Stimulated activated CD8-positive, alpha-beta memory T cell treated with anti-CD3 and anti-CD28 coated beads, Interleukin-7, amount 100 ng/mL, for 24 hours (primary cell): ENCODE results near the gene MAP7D2.
A peak's percentile ranks its signal among the peaks of the same experiment; 100 is the strongest.
"Not testable (repeated sequence)": the region's sequence is repeated elsewhere in the genome, so short reads cannot be mapped to it uniquely, and the experiment has no call there.

Experiments used
- DNase-seq: peaks from one replicate; pipeline ENCODE4 v3.0.0-alpha.2; 2020; ENCODE audit warnings: low read depth

MAP7D2 gene

DNA sequence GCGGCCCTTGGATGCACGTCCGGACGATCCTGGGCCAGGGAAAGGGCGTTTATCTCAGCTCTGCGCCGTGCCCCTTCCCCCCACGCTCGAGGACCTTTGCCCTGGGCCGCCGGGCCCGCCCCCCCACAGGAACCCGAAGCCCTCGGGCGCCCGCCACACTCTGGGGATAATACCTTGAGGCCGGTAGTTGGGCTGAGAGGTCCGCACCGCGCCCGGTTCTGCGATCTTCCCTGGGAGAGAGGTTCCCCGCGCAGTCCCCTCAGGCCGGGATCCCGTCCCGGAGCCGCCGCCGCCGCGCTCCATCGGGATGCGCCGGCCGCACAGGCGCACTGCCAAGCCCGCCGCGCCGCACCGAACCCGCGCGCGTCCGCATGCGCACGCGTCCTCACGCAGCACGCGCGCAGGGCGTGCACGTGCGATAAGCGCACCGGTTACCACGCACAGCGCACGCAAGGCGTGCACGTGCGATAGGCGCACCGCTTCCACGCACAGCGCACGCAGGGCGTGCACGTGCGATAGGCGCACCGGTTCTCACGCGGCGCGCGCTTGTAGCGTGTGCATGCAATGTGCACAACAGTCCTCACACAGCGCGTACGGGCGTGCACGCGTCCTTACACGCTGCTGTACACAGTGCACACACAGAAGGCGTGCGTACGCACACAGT is at the start of gene MAP7D2:
Gene MAP7D2 (minus strand): TSS at position 331 of the 664 bp plus-strand sequence. CDS start 28 bp downstream, at position 303.
- DNase-seq = no peak

DNA sequence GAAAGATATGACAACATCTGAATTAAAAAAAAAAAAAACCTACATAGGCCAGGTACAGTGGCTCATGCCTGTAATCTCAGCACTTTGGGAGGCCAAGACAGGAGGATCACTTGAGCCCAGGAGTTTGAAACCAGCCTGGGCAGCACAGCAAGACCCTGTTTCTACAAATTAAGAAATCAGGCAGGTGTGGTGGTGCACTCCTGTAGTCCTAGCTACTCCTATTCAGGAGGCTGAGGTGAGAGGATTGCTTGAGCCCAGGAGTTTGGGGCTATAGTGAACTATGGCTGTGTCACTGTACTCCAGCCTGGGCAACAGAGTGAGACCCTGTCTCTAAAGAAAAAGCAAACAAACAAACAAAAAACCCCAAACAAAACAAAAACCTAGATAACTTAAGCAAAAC is 45.8 kb upstream of the MAP7D2 start:
- not testable (repeated sequence) for DNase-seq

DNA sequence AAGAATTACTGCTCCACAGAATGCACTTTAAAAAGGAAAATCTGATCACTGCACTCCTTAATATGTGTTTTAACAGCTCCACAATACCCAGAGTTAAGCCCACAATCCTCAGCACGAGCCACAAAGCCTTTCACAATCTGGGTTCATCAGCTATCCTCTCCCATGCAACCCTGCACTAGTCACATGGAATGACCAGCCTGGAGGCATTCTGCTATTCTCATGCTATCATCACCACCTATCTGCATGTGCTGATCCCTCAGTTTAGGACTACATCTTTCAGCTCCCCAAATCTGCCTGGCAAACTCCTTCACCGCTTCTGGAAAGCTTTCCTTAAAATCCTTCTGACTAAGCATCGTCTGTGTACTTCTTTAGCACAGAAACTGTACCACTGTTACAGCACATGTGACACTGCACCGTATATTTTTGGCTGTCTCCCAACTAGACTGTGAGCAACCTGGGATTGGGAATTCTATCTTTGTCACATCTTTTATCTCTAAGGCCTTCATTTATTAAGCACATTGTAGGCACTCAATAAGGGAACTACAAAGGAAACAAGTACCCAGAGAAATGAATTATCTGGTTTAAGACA is 43.2 kb upstream of the MAP7D2 start:
- DNase-seq = no peak

DNA sequence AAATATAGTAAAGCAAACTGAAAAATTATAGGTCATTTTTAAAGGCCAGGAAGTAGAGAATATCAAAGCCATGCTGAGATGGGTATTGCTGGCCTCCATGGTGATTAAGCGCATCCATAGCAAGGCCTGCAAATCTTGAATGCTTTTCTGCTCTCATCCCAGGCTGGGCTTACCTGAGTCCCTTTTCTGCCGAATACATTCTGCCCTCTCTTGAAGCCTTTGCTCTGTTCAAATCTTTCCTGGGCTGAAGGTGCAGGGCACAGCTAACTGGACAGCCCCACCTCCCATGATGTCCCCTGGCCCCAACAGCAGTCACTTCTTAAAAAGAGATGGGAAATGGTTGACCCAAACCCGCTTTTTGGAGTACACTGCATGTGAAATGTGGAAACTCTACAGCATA is 35.0 kb upstream of the MAP7D2 start:
- no peak for DNase-seq

- no peak for DNase-seq
Observed at GRCh38 chrX:20149326-20149725, 32.6 kb upstream of the MAP7D2 start.

- DNase-seq = no peak
Observed at GRCh38 chrX:20147561-20147960, 30.9 kb upstream of the MAP7D2 start.

- no peak for DNase-seq
Observed at GRCh38 chrX:20144491-20144890, 27.8 kb upstream of the MAP7D2 start.

DNA sequence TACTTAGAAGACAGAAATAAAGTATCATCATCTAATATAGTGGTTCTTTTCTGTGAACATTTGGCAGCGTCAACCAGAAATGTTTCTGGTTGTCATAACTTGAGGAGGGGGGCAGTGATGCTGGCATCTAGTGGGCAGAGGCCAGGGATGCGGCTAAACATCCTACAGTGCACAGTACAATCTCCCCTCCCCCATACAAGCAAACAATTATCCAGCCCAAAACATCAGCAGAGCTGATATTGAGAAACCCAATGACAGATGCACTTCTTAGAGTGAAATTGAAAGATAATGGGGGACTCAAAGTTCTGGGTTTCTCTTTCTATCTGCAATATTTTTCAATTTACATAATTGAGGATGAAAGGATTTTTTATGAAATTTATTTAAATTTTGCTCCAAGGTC is 26.9 kb upstream of the MAP7D2 start:
- DNase-seq = no peak

GRCh38 chrX:20143111-20143510 is 26.4 kb upstream of the MAP7D2 start:
- DNase-seq = no peak

- peak; percentile 86 for DNase-seq
Observed at GRCh38 chrX:20141281-20142220, 24.8 kb upstream of the MAP7D2 start, which contains the start of gene EIF1AX. Gene EIF1AX, minus strand, starts transcription at chrX:20141838. Its CDS starts 198 bp downstream, at chrX:20141640.

DNA sequence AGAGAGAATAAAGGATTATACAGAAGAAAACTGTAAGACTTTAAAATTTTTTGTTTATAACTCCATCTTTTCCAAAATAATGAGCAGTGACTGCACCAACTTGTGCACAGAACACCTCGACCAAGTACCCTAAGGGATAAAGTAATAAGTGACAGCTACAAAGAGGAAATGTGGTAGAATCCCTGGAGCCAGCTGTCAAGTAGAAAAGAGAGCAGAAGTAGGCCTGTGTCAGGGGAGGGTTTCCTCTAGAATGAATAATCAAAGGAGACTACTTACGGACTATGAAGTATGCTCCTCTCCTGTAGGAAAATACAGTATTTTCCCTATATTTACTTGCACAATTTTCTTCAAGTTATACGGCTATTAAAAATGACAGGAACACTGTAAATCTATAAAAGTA is 23.7 kb upstream of the MAP7D2 start:
- no peak for DNase-seq

DNA sequence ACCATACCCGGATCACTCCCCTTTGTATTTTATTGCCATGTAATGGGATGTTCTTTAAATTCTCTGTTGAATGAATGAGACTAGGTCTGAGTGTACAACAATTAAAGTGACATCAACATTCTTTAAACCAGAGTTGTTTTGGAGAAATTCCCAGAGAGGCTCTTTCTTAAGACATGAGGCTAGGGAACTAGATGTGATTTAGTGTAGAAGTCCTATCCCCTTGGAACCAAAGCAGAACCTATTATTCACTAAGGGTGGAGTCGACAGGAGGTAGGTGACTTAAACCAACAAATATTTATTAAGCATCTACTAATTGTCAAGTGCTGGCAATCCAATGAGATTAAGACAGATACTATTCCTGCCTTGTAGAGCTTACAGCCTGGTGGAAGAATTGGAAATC is 23.3 kb upstream of the MAP7D2 start:
- no peak for DNase-seq

GRCh38 chrX:20135944-20136343 is 19.2 kb upstream of the MAP7D2 start:
- no peak for DNase-seq

DNA sequence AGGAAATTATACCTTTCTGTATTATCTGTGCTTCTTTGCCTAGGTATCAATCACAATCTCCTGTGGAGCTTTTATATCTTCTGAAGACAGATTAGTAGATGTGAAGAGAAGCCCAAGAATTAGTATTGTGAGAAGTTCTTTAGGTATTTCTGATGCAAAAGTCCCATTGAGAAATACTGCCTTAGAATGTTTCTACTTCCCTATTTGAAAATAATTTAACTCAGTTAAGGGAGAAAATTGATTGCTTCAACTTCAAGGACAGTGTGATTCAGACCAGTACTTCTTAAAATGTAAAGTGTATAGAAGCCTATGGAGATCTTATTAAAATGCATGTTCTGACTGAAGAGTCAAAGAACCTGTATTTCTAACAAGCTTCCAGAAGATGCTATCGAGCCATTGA is 16.0 kb upstream of the MAP7D2 start:
- DNase-seq = no peak

DNA sequence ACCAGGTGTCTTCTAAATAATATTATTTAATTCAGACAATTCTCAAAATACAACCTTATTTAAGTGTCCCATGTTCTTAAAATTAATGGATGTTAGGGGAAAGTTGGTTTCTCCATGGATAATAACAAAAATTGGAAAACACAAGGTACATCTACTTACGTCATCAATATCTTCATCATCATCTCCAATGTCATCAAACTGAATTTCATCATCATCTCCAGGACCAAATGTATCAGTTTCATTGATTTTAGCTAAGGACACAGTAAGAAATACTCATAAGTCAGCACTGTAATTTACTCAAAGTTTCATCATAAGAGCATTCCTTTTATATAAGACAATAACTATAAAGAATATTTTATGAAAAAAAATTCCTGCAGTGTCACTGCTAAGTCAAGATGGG is 13.7 kb upstream of the MAP7D2 start:
- no peak for DNase-seq

DNA sequence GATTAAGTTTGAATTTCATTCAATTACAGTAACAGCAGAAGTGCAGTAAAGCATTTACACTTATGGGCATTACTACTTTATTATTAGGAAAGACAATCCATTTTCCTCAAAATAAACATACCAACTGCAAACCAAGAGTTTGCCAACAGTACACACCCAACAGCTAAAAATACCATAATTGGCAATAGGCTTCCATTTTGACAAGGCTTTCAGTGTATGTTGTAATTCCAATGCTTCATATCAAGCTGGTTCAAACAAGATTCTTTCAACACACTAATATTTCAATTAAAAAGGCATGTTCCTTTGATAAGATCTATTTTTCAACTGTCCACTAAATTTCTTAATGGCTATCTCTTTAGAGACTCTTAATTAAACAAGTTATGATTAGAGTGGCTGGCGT is 12.8 kb upstream of the MAP7D2 start:
- no peak for DNase-seq

DNA sequence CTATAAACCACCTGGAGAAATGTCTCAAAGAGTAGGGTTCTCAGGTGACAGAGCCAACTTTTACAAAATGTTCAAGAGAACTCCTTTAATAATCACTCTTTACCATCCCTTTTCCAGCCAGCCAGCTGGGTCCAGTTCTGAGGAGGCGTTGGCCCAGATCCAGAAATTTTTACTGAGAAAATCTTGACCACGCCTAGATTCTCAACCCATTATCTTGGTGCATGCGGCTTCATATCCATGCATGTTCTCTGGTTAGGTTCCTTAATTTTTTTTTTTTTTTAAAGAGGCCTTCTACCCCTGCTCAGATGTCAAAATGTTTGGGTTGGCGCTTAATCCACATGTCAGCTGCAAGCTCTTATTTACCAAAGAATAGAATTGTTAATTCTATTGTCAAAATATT is 12.0 kb upstream of the MAP7D2 start:
- no peak for DNase-seq

DNA sequence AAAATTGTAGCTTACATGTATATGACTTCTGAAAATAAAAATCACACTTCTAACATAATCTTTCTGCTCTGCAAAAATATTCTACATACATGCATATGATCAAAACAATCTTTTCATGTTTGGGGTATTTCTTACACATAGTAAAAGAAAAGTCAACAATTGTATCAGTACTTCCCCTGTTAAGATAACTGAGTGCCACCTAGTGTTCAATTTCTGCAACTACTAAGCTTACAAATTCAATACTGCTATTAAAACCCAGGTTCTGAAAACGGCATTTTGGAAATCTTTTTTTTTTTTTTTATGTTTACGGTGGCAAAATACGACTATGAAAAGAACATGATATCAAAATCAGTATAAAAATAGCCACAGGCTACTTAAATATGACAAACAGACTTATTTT is 10.7 kb upstream of the MAP7D2 start:
- DNase-seq = not testable (repeated sequence)

GRCh38 chrX:20126833-20127232 is 10.1 kb upstream of the MAP7D2 start:
- not testable (repeated sequence) for DNase-seq

- DNase-seq = no peak
Observed at GRCh38 chrX:20124964-20125363, 8.3 kb upstream of the MAP7D2 start.

DNA sequence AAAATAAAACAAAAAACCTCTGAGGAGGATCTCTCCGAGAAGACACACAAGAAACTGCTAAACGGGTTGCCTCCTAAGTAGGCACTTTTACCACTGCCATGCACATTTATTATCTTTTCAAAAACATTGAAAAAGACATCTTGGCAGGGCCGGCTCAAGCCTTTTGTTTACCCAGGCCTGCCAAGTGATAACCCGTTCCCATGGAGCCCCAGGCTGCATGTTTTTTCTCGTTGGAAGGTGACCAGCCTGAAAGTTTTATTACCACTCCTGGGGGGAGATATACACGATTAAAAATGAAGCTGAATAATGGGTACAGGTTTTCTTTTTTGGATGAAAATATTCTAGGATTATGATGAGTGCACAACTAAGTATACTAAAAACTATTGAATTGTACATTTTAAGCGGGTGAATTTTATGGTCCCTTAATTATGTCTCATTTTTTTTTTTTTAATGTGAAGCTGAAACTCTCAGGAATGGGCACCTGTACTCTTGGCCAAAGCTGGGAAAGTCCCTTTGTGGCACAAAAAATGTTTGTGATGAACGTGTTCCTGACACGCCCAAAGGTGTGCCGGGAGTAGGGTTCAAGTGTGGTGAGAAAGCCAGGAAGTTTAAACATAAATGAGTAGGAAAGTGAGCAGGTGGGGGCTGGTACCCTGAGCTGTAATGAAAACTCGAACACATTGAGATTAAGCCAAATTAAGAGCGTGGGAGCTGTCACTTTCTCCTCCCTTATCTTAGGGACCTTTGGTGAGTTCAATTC is 1.5 kb upstream of the MAP7D2 start:
- DNase-seq = no peak

GRCh38 chrX:20116087-20116576 is 575 bp downstream of the MAP7D2 start:
- DNase-seq = no peak
